GM12873 (cell line): ENCODE data around the gene SEPTIN7.

Experiments used
- TF ChIP-seq, protein P1 (sequence below): IDR thresholded peaks from 2 replicates; pipeline ENCODE4 v1.5.1; 2012; ENCODE audit warnings: low read depth, mild to moderate bottlenecking, moderate library complexity, low read length, control low read depth; ENCODE audit not compliant: insufficient read depth; ENCODE audit errors: missing control alignments

The SEPTIN7 gene

GRCh38 chr7:35777121-35777520 is 23.7 kb upstream of the SEPTIN7 start:
- TF ChIP-seq, protein P1, sequence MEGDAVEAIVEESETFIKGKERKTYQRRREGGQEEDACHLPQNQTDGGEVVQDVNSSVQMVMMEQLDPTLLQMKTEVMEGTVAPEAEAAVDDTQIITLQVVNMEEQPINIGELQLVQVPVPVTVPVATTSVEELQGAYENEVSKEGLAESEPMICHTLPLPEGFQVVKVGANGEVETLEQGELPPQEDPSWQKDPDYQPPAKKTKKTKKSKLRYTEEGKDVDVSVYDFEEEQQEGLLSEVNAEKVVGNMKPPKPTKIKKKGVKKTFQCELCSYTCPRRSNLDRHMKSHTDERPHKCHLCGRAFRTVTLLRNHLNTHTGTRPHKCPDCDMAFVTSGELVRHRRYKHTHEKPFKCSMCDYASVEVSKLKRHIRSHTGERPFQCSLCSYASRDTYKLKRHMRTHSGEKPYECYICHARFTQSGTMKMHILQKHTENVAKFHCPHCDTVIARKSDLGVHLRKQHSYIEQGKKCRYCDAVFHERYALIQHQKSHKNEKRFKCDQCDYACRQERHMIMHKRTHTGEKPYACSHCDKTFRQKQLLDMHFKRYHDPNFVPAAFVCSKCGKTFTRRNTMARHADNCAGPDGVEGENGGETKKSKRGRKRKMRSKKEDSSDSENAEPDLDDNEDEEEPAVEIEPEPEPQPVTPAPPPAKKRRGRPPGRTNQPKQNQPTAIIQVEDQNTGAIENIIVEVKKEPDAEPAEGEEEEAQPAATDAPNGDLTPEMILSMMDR = no peak

- TF ChIP-seq, protein P1 = no peak
These were observed 20.8 kb upstream of the SEPTIN7 start for GRCh38 chr7:35780070-35780469.

GRCh38 chr7:35781200-35781701 is 19.6 kb upstream of the SEPTIN7 start:
- TF ChIP-seq, protein P1 = no peak

GRCh38 chr7:35781767-35782515 is 18.9 kb upstream of the SEPTIN7 start:
- TF ChIP-seq, protein P1 = no peak

DNA sequence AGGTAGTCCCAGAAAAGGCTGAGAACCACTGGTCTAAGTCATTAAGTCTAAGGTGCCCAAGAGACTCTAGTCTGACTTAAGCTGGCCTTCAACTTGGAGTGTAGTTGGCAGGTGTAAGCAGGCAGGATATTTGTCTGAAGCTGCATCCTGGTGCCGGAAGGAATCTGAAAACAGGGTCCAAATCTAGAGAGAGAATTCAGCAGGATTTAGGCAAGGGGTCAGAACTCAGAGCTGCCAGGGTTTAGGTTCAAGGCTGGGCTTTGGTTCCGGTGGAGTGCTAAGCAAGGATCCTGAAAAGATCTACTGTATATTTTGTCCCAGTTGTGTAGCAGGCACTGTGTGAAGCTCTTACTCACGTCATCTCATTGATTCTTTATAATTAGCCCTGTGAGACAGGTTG is 16.5 kb upstream of the SEPTIN7 start:
- TF ChIP-seq, protein P1 = no peak

GRCh38 chr7:35785250-35785649 is 15.6 kb upstream of the SEPTIN7 start:
- TF ChIP-seq, protein P1 = no peak

DNA sequence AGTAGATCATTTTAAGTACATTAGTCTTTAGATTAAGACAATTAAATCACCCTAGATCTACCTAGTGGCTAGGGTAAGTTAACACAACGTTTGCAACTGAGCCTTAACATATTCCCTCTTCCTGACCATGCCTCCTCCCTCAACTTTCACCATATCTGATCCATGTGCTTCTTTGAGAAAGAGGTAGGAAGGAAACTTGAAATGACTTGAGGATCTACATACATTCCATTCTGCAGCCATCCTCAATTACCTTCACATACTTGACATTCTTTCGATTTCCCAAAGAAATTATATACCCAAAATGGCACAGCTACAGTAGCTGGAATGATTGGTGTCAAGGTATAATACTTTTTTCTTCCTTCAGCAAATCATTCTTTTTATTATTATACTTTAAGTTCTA is 12.9 kb upstream of the SEPTIN7 start:
- TF ChIP-seq, protein P1 = no peak
